Measurements from ENCODE around the gene LPIN1.

DNA sequence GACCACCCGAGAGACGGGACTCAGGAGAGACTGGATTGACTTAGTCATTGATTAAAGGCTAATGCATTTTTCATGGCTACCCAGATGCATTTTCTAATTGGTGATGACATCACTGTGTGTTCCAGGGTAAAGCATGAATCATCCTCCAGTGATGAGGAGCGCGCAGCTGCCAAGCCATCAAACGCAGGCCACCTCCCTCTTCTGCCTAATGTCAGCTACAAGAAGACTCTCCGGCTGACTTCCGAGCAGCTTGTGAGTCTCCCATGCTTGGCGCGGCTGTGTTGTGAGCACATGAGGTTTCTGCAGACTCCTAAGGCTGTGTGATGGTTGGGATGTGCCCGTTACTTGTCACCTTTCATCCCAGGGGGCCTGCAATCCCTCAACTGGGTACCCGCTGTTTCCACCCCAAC is 56.4 kb downstream of the LPIN1 start:
- TF ChIP-seq ZFP36 (IDR thresholded peaks at IDR 0.05; ENCODE audit: borderline replicate concordance, partially characterized antibody) (no peak), MYC (IDR thresholded peaks at IDR 0.05; ENCODE audit: borderline replicate concordance, low read length) (no peak)
- TF ChIP-seq, protein P1, sequence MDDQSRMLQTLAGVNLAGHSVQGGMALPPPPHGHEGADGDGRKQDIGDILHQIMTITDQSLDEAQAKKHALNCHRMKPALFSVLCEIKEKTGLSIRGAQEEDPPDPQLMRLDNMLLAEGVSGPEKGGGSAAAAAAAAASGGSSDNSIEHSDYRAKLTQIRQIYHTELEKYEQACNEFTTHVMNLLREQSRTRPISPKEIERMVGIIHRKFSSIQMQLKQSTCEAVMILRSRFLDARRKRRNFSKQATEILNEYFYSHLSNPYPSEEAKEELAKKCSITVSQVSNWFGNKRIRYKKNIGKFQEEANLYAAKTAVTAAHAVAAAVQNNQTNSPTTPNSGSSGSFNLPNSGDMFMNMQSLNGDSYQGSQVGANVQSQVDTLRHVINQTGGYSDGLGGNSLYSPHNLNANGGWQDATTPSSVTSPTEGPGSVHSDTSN (IDR thresholded peaks at IDR 0.05) = no peak

All from A549 (cell line).